GM18519 (cell line): ENCODE data around the gene RUNDC1.
"Not testable (repeated sequence)": the region's sequence is repeated elsewhere in the genome, so short reads cannot be mapped to it uniquely, and the experiment has no call there.

Experiments
- ATAC-seq: cut with Tn5 transposase; IDR thresholded peaks from one replicate; pipeline ENCODE4 v1.9.1; 2021; ENCODE audit warnings: mild to moderate bottlenecking, moderate library complexity; ENCODE audit not compliant: unreplicated experiment, low FRiP score

Gene RUNDC1

GRCh38 chr17:42980274-42980765 lies at the start of gene RUNDC1:
Gene RUNDC1 (plus strand): TSS chr17:42980565. CDS start chr17:42980577, 12 bp downstream.
- ATAC-seq = no peak

GRCh38 chr17:42937712-42938596 lies 42.4 kb upstream of the RUNDC1 start:
- ATAC-seq = no peak

GRCh38 chr17:42944211-42944610 lies 36.2 kb upstream of the RUNDC1 start:
- ATAC-seq = no peak

GRCh38 chr17:42946812-42947211 lies 33.6 kb upstream of the RUNDC1 start:
- ATAC-seq = no peak

GRCh38 chr17:42950044-42950783 lies 30.2 kb upstream of the RUNDC1 start:
- ATAC-seq = no peak

- ATAC-seq = no peak
Observed at GRCh38 chr17:42953669-42954068, 26.7 kb upstream of the RUNDC1 start.

- no peak for ATAC-seq
Observed at GRCh38 chr17:42964161-42964932, 16.0 kb upstream of the RUNDC1 start, which contains the start of gene AARSD1. Gene AARSD1 (minus strand): TSS chr17:42964454. CDS start chr17:42964440, 14 bp downstream.

- no peak for ATAC-seq
Observed at GRCh38 chr17:42967925-42968324, 12.4 kb upstream of the RUNDC1 start.

GRCh38 chr17:42969001-42969581 lies 11.3 kb upstream of the RUNDC1 start:
- no peak for ATAC-seq

- ATAC-seq = no peak
Observed at GRCh38 chr17:42971589-42971988, 8.8 kb upstream of the RUNDC1 start.

GRCh38 chr17:42973323-42973722 lies 7.0 kb upstream of the RUNDC1 start:
- ATAC-seq = not testable (repeated sequence)

- no peak for ATAC-seq
Observed at GRCh38 chr17:42975265-42975664, 5.1 kb upstream of the RUNDC1 start.

- ATAC-seq = not testable (repeated sequence)
Observed at GRCh38 chr17:42975701-42976100, 4.7 kb upstream of the RUNDC1 start.

- no peak for ATAC-seq
Observed at GRCh38 chr17:42979511-42980273, 673 bp upstream of the RUNDC1 start, which contains the start of gene PTGES3L. Gene PTGES3L (minus strand): TSS chr17:42980080. CDS start chr17:42980053, 27 bp downstream.

- no peak for ATAC-seq
Observed at GRCh38 chr17:42980766-42981397, 517 bp downstream of the RUNDC1 start.

GRCh38 chr17:42982266-42982665 lies 1.9 kb downstream of the RUNDC1 start:
- no peak for ATAC-seq

GRCh38 chr17:42985225-42985624 lies 4.9 kb downstream of the RUNDC1 start:
- ATAC-seq = no peak

- ATAC-seq = no peak
Observed at GRCh38 chr17:42989141-42989540, 8.8 kb downstream of the RUNDC1 start.
